Colonic mucosa (tissue), 4 donors: ENCODE results near the gene RAD51B. TPM values are rescaled to one million over a fixed set of nuclear protein-coding genes. Genes with fewer than 3 reads are reported as not detected.
A peak's percentile ranks its signal among the peaks of the same experiment; 100 is the strongest.

ENCODE experiments used
- DNase-seq: peaks from one replicate; pipeline ENCODE4 v3.0.0-alpha.2; 2020
- H3K27ac ChIP-seq: fragments of 200-600 bp; one replicate; pipeline ENCODE4 v1.8.0; 2021
- H3K27me3 ChIP-seq: fragments of 200-600 bp; one replicate; pipeline ENCODE4 v1.8.0; 2021
- H3K36me3 ChIP-seq: fragments of 200-600 bp; one replicate; pipeline ENCODE4 v1.8.0; 2021
- H3K4me1 ChIP-seq: fragments of 200-600 bp; one replicate; pipeline ENCODE4 v1.8.0; 2021; ENCODE audit warnings: mild to moderate bottlenecking
- H3K4me3 ChIP-seq: fragments of 200-600 bp; one replicate; pipeline ENCODE4 v1.8.0; 2021
- H3K9ac ChIP-seq, 2 donors: one replicate each; pipeline ENCODE4 v1.7.0; 2013; ENCODE audit warnings: control low read depth in 2 of 2, low read depth in 2 of 2, low read length in 2 of 2
- H3K9me3 ChIP-seq: fragments of 200-600 bp; one replicate; pipeline ENCODE4 v1.8.0; 2021
- CTCF ChIP-seq: fragments of 200-600 bp; IDR thresholded peaks from one replicate; pipeline ENCODE4 v1.8.0; 2022; ENCODE audit warnings: antibody characterized with exemption, mild to moderate bottlenecking
- intact Hi-C: fragments of 100-400 bp; cut with DNase I; formaldehyde crosslinking; loops from one replicate; pipeline ENCODE4 v1.14.1; 2022
- total RNA-seq, 2 donors: library from RNA; stranded (reverse); fragmentation: NEBNext Ultra II Directional in 1 of 2; extraction: Animal tissue kit (Norgen Biotek cat#: 25700) in 1 of 2; gene quantifications; one replicate each; pipeline ENCODE4 v1.2.1, GENCODE V29; 2021
- donor health status: healthy.
- donor health status: DM: no; HTN: no; CAD: no.
- donor health status: DM: no; HTN: no; CAD: no.

RAD51B gene
- total RNA-seq, 2 donors from 2014 or later, result 12.7 to 22.0 TPM

GRCh38 chr14:68373847-68374444 is 554.4 kb downstream of the RAD51B start:
- DNase-seq, result no peak
- Histone ChIP-seq H3K27me3 (no peaks in the 10 kb centered on the region), H3K9me3 (no peaks in the 10 kb centered on the region), H3K36me3 (no peaks in the 10 kb centered on the region), H3K9ac (no peak overlapping the region), H3K4me1 (no peaks in the 10 kb centered on the region), H3K4me3 (no peak overlapping the region), H3K27ac (no peak overlapping the region)
- TF ChIP-seq CTCF, result no peak
- intact Hi-C loops, result no loop called here

- DNase-seq, result no peak
- Histone ChIP-seq H3K27me3 (no peaks in the 10 kb centered on the region), H3K9me3 (no peaks in the 10 kb centered on the region), H3K27ac (no peak overlapping the region), H3K36me3 (no peaks in the 10 kb centered on the region), H3K4me1 (no peaks in the 10 kb centered on the region), H3K4me3 (no peak overlapping the region), H3K9ac (no peak overlapping the region)
- intact Hi-C loops, result no loop called here
- TF ChIP-seq CTCF, result no peak
Observed at GRCh38 chr14:68374682-68375081, 555.1 kb downstream of the RAD51B start.

GRCh38 chr14:68375376-68375775 is 555.8 kb downstream of the RAD51B start:
- Histone ChIP-seq H3K4me3 (no peak overlapping the region), H3K36me3 (no peaks in the 10 kb centered on the region), H3K9me3 (no peaks in the 10 kb centered on the region), H3K27ac (no peak overlapping the region), H3K4me1 (no peaks in the 10 kb centered on the region), H3K9ac (no peak overlapping the region), H3K27me3 (no peaks in the 10 kb centered on the region)
- TF ChIP-seq CTCF, result no peak
- no peak for DNase-seq
- intact Hi-C loops, result no loop called here

- Histone ChIP-seq H3K4me1 (no peaks in the 10 kb centered on the region), H3K27me3 (no peaks in the 10 kb centered on the region), H3K36me3 (no peaks in the 10 kb centered on the region), H3K9me3 (no peaks in the 10 kb centered on the region), H3K27ac (peak overlapping the region; percentile 56), H3K9ac (no peak overlapping the region), H3K4me3 (no peak overlapping the region)
- intact Hi-C loops, result no loop called here
- no peak for DNase-seq
- TF ChIP-seq CTCF, result no peak
Observed at GRCh38 chr14:68376067-68376779, 556.6 kb downstream of the RAD51B start.

GRCh38 chr14:68377006-68377405 is 557.4 kb downstream of the RAD51B start:
- no peak for TF ChIP-seq CTCF
- Histone ChIP-seq H3K4me3 (no peak overlapping the region), H3K27me3 (no peaks in the 10 kb centered on the region), H3K9ac (no peak overlapping the region), H3K27ac (peak overlapping the region; percentile 56), H3K36me3 (no peaks in the 10 kb centered on the region), H3K4me1 (no peaks in the 10 kb centered on the region), H3K9me3 (no peaks in the 10 kb centered on the region)
- intact Hi-C loops, result no loop called here
- no peak for DNase-seq
